ENCODE data around the gene ITGA3. TPM values are rescaled to one million over a fixed set of nuclear protein-coding genes. Genes with fewer than 3 reads are reported as not detected.
A peak's percentile ranks its signal among the peaks of the same experiment; 100 is the strongest.

ITGA3 gene
- total RNA-seq, 4 donors from 2014 or later, result 44.4 to 86.3 (median 77.0) TPM

GRCh38 chr17:50111673-50112655 is 56.1 kb downstream of the ITGA3 start:
- H3K4me1 ChIP-seq, result peaks cover 11 to 52% (median 28%) of the 10 kb centered on the region in 3 donors

DNA sequence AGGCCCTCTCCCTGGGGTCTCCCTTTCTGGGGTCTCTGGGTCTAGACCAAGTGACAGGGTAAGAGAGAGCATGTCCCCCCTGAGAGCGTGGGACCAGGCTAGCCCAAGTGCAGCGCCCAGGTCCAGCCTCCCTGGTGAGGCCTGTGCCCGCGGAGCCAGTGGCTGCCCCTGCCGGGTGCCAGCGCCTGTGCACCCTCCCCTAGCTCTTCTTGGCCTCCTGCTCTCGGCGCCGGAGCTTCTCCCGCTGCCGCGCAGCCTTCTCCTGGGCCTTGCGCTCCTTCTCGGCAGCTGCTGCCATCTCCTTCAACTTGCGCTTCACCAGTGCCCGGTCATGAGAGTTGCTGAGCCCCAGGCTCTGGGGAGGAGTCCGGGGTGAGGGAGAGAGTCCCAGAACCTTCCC is 56.8 kb downstream of the ITGA3 start:
- H3K9me3 ChIP-seq, result no peaks in the 10 kb centered on the region
- TF ChIP-seq, protein P1, sequence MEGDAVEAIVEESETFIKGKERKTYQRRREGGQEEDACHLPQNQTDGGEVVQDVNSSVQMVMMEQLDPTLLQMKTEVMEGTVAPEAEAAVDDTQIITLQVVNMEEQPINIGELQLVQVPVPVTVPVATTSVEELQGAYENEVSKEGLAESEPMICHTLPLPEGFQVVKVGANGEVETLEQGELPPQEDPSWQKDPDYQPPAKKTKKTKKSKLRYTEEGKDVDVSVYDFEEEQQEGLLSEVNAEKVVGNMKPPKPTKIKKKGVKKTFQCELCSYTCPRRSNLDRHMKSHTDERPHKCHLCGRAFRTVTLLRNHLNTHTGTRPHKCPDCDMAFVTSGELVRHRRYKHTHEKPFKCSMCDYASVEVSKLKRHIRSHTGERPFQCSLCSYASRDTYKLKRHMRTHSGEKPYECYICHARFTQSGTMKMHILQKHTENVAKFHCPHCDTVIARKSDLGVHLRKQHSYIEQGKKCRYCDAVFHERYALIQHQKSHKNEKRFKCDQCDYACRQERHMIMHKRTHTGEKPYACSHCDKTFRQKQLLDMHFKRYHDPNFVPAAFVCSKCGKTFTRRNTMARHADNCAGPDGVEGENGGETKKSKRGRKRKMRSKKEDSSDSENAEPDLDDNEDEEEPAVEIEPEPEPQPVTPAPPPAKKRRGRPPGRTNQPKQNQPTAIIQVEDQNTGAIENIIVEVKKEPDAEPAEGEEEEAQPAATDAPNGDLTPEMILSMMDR (IDR thresholded peaks at IDR 0.05), result peak in 3 of 6 experiments; percentile 28 to 42 (median 34)
- no peak for TF ChIP-seq POLR2A (IDR thresholded peaks at IDR 0.05)
- peaks cover 11 to 52% (median 31%) of the 10 kb centered on the region in 3 donors for H3K4me1 ChIP-seq
- H3K27ac ChIP-seq, result peak overlapping the region; percentile 15 to 88 (median 68)
- intact Hi-C loops (cut with DNase I), result no loop called here
- 36 to 40% methylated on average over 1 to 16 of the region's 17 CpGs for WGBS, 2 donors
- DNase-seq, result no peak
- H3K4me3 ChIP-seq, result no peak overlapping the region
- peaks cover 0 to 23% (median 0%) of the 10 kb centered on the region in 4 donors for H3K27me3 ChIP-seq
- peaks cover 0 to 37% (median 10%) of the 10 kb centered on the region in 3 donors for H3K36me3 ChIP-seq

More at GRCh38 chr17:50111673-50112655, 56.1 kb downstream of the ITGA3 start:
- WGBS, 2 donors, result 68 to 80% methylated on average over 1 to 8 of the region's 14 CpGs
- Histone ChIP-seq H3K36me3 (peaks cover 0 to 44% (median 10%) of the 10 kb centered on the region in 3 donors), H3K4me3 (no peak overlapping the region), H3K27me3 (peaks cover 0 to 16% (median 0%) of the 10 kb centered on the region in 4 donors), H3K9me3 (no peaks in the 10 kb centered on the region), H3K27ac (peak overlapping the region; percentile 15 to 88 (median 68))
- intact Hi-C loops (cut with DNase I), result no loop called here
- no peak for DNase-seq
- TF ChIP-seq POLR2A (IDR thresholded peaks at IDR 0.05), result no peak
- TF ChIP-seq, protein P1 (IDR thresholded peaks at IDR 0.05), result peak in 1 of 6 experiments; percentile 8

DNA sequence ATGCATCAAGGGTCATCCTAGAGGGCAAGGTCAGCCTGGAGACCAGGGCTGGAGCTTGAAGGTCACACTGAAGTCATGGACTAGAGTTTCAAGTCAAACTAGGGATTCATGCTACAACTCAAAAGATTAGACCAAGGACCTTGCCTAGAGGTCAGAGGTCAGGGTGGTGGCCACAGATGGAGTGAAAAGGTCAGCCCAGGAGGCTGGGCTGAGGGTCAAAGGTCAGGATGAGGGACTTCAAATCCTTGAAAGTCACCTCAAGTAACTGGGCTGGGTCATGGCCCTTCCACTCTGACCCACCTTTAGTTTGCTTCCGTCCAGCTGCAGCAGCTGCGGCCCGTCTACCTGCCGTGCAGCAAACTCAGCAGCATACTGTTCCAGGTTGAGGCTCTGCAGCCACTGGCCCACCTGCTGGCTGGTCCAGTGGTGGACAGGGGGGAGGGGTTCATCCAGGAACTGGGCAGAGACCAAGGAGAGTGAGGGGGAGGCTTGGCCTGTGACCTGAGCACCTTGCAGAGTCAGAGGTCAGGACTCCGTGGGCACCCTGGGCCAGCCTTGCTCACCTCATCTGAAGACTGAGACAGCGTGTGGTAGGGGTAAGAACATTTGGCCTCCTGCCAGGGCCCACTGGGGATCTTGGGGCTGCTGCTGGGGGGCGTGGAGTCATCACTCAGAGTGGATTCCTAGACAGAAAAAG is 57.9 kb downstream of the ITGA3 start:
- intact Hi-C loops (cut with DNase I), result no loop called here
- TF ChIP-seq, protein P1 (IDR thresholded peaks at IDR 0.05), result no peak
- TF ChIP-seq POLR2A (IDR thresholded peaks at IDR 0.05), result no peak
- Histone ChIP-seq H3K36me3 (peaks cover 0 to 26% (median 3%) of the 10 kb centered on the region in 3 donors), H3K9me3 (no peaks in the 10 kb centered on the region), H3K4me3 (no peak overlapping the region), H3K27ac (peak overlapping the region in 1 of 4 donors; percentile 63), H3K27me3 (peaks cover 0 to 33% (median 0%) of the 10 kb centered on the region in 4 donors), H3K4me1 (peaks cover 11 to 49% (median 24%) of the 10 kb centered on the region in 3 donors)
- DNase-seq, result no peak
- 74 to 100% methylated on average over 1 to 6 of the region's 7 CpGs for WGBS, 2 donors

DNA sequence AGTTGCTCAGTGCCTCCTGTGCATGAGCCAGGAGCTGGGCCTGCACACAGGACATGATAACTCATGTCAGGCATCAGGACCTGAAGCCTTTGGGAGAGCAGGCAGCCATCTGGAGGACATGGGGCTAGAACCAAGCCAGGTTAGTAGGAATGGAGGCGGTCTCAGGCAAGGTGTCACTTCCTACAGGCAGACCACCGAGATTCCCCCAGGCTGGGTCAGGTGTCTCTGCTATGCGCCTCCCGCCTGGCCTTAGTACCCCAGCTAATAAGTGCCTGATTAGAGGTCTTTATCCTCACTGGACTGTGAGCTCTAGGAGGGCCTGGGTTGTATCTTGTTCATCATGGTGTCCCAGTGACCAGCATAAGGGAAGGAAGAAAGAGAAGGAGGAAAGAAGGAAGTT is 58.5 kb downstream of the ITGA3 start:
- intact Hi-C loops (cut with DNase I), result no loop called here
- 65 to 69% methylated on average over 2 to 4 of the region's 4 CpGs for WGBS, 2 donors
- Histone ChIP-seq H3K27ac (no peak overlapping the region), H3K4me3 (no peak overlapping the region), H3K27me3 (peaks cover 0 to 39% (median 0%) of the 10 kb centered on the region in 4 donors), H3K36me3 (peaks cover 0 to 20% (median 0%) of the 10 kb centered on the region in 3 donors), H3K9me3 (no peaks in the 10 kb centered on the region), H3K4me1 (peaks cover 11 to 49% (median 24%) of the 10 kb centered on the region in 3 donors)
- no peak for DNase-seq
- TF ChIP-seq, protein P1 (IDR thresholded peaks at IDR 0.05), result no peak
